PFSK-1 (cell line): Measurements from ENCODE around the gene CEBPZOS.

Experiments used
- FOXP2 ChIP-seq: optimal IDR thresholded peaks from 2 replicates; pipeline ENCODE3; 2011; ENCODE audit warnings: borderline replicate concordance, control low read depth, inconsistent platforms; ENCODE audit not compliant: insufficient read depth; ENCODE audit errors: extremely low read length, extremely low read depth
- POLR2AphosphoS5 ChIP-seq: IDR thresholded peaks from 2 replicates; pipeline ENCODE4 v1.6.1; 2012; ENCODE audit warnings: low read depth, mild to moderate bottlenecking, control low read depth, low read length, moderate library complexity
- REST ChIP-seq, 2 experiments: IDR thresholded peaks; 2 replicates each; pipeline versions ENCODE4 v1.6.1 to v1.8.0; 2011 to 2012; ENCODE audit warnings: low read depth in 2 of 2, low read length in 2 of 2, control low read depth in 1 of 2, inconsistent platforms in 1 of 2, mild to moderate bottlenecking in 1 of 2, moderate library complexity in 1 of 2; ENCODE audit not compliant: insufficient read depth in 1 of 2
- SIN3A ChIP-seq: IDR thresholded peaks from 2 replicates; pipeline ENCODE4 v1.6.1; 2012; ENCODE audit warnings: mild to moderate bottlenecking, low read length, moderate library complexity, borderline replicate concordance; ENCODE audit not compliant: insufficient read depth
- TAF1 ChIP-seq: IDR thresholded peaks from 2 replicates; pipeline ENCODE4 v1.6.1; 2012; ENCODE audit warnings: low read length, control low read depth, borderline replicate concordance; ENCODE audit not compliant: insufficient read depth

CEBPZOS gene

GRCh38 chr2:37224063-37224462 is 27.8 kb downstream of the CEBPZOS start:
- TF ChIP-seq FOXP2 (no peak), SIN3A (no peak), REST (IDR thresholded peaks at IDR 0.05; ENCODE audit: insufficient read depth in 1 of 2, low read depth in 2 of 2, low read length in 2 of 2) (peak; percentile 51 to 79; a peak in 3 of 4 replicates), POLR2AphosphoS5 (no peak)

GRCh38 chr2:37226863-37227262 is 30.6 kb downstream of the CEBPZOS start:
- TF ChIP-seq POLR2AphosphoS5: no peak
- TF ChIP-seq TAF1: no peak
- no peak for TF ChIP-seq REST (IDR thresholded peaks at IDR 0.05; ENCODE audit: insufficient read depth in 1 of 2, low read depth in 2 of 2, low read length in 2 of 2)

GRCh38 chr2:37228788-37229187 is 32.5 kb downstream of the CEBPZOS start:
- TF ChIP-seq SIN3A (no peak), POLR2AphosphoS5 (no peak), TAF1 (no peak), REST (IDR thresholded peaks at IDR 0.05; ENCODE audit: insufficient read depth in 1 of 2, low read depth in 2 of 2, low read length in 2 of 2) (no peak), FOXP2 (no peak)

GRCh38 chr2:37230581-37230980 is 34.3 kb downstream of the CEBPZOS start:
- no peak for TF ChIP-seq FOXP2

GRCh38 chr2:37231241-37232130 is 35.2 kb downstream of the CEBPZOS start, which contains the start of the genes CEBPZ and NDUFAF7:
Gene CEBPZ, minus strand, starts transcription at chr2:37231596. Its CDS starts 29 bp downstream, at chr2:37231567.
Gene NDUFAF7, plus strand, starts transcription at chr2:37231658. Its CDS starts 48 bp downstream, at chr2:37231706.
- TF ChIP-seq TAF1: peak; percentile 95
- peak; percentile 92 for TF ChIP-seq POLR2AphosphoS5
- TF ChIP-seq FOXP2: peak; percentile 65
- peak; percentile 92; the same call in 1 of the 2 replicates for TF ChIP-seq SIN3A
- TF ChIP-seq REST (IDR thresholded peaks at IDR 0.05; ENCODE audit: insufficient read depth in 1 of 2, low read depth in 2 of 2, low read length in 2 of 2): peak; percentile 38 to 51; a peak in 1 of 4 replicates
